Urinary bladder (tissue), 4 donors: Measurements from ENCODE around the gene MYH13. TPM values are rescaled to one million over a fixed set of nuclear protein-coding genes. Genes with fewer than 3 reads are reported as not detected.
A peak's percentile ranks its signal among the peaks of the same experiment; 100 is the strongest.

Source experiments
- DNase-seq: peaks from one replicate; pipeline ENCODE4 v3.0.0-alpha.2; 2015; ENCODE audit errors: extremely low spot score
- H3K27ac ChIP-seq: one replicate; pipeline ENCODE4 v1.5.1; 2013; ENCODE audit warnings: low read depth, mild to moderate bottlenecking, moderate library complexity
- H3K36me3 ChIP-seq: one replicate; pipeline ENCODE4 v1.6.1; 2013; ENCODE audit warnings: mild to moderate bottlenecking, moderate library complexity; ENCODE audit not compliant: insufficient read depth
- H3K4me1 ChIP-seq: one replicate; pipeline ENCODE4 v1.6.1; 2013; ENCODE audit warnings: mild to moderate bottlenecking, moderate library complexity; ENCODE audit not compliant: insufficient read depth
- H3K4me3 ChIP-seq: one replicate; pipeline ENCODE4 v1.5.1; 2013; ENCODE audit warnings: low read depth, low read length
- WGBS: extraction: QIAGEN DNeasy Blood & Tissue Kit; methylation state at CpG from one replicate; pipeline ENCODE4 v1.1.7; 2013; 5-methylcytosine and 5-hydroxymethylcytosine counted together
- polyA plus RNA-seq: library from polyadenylated mRNA; stranded (reverse); fragments of 200-250 nt; gene quantifications from one replicate; pipeline ENCODE4 v1.2.3, GENCODE V29; 2013
- total RNA-seq: library from RNA; depleted of rRNA; stranded (reverse); fragments of >200 nt; gene quantifications from one replicate; pipeline ENCODE4 v1.2.3, GENCODE V29; 2014
- donor health status: healthy with polysubstance abuse.
- donor health status: healthy.

Gene MYH13
- total and polyA plus RNA-seq, 2 donors: 0.01 to 0.05 TPM

GRCh38 chr17:10332515-10332914 lies 40.3 kb downstream of the MYH13 start:
- Histone ChIP-seq H3K27ac (no peak overlapping the region), H3K36me3 (no peaks in the 10 kb centered on the region), H3K4me3 (no peak overlapping the region), H3K4me1 (no peaks in the 10 kb centered on the region)
- DNase-seq: no peak
- WGBS: 94% methylated on average over 4 of the region's 4 CpGs

GRCh38 chr17:10328971-10329923 lies 43.6 kb downstream of the MYH13 start:
- DNase-seq: no peak
- H3K36me3 ChIP-seq: no peaks in the 10 kb centered on the region
- no peaks in the 10 kb centered on the region for H3K4me1 ChIP-seq
- WGBS: 86% methylated on average over 15 of the region's 15 CpGs
- H3K27ac ChIP-seq: no peak overlapping the region
- no peak overlapping the region for H3K4me3 ChIP-seq

- no peak for DNase-seq
- no peak overlapping the region for H3K4me3 ChIP-seq
- WGBS: 95% methylated on average over 7 of the region's 7 CpGs
- H3K27ac ChIP-seq: no peak overlapping the region
- no peaks in the 10 kb centered on the region for H3K36me3 ChIP-seq
- no peaks in the 10 kb centered on the region for H3K4me1 ChIP-seq
These were observed 44.6 kb downstream of the MYH13 start for GRCh38 chr17:10328206-10328605.

GRCh38 chr17:10327640-10328039 lies 45.2 kb downstream of the MYH13 start:
- H3K4me1 ChIP-seq: no peaks in the 10 kb centered on the region
- H3K4me3 ChIP-seq: no peak overlapping the region
- H3K36me3 ChIP-seq: no peaks in the 10 kb centered on the region
- peak; percentile 33 for DNase-seq
- no peak overlapping the region for H3K27ac ChIP-seq
- WGBS: 37% methylated on average over 10 of the region's 10 CpGs

GRCh38 chr17:10325031-10325695 lies 47.6 kb downstream of the MYH13 start:
- Histone ChIP-seq H3K4me1 (no peaks in the 10 kb centered on the region), H3K36me3 (no peaks in the 10 kb centered on the region), H3K4me3 (no peak overlapping the region), H3K27ac (no peak overlapping the region)
- DNase-seq: no peak
- 54% methylated on average over 4 of the region's 4 CpGs for WGBS

GRCh38 chr17:10323812-10324610 lies 48.8 kb downstream of the MYH13 start:
- Histone ChIP-seq H3K4me3 (no peak overlapping the region), H3K27ac (no peak overlapping the region), H3K36me3 (no peaks in the 10 kb centered on the region), H3K4me1 (no peaks in the 10 kb centered on the region)
- 91% methylated on average over 11 of the region's 11 CpGs for WGBS
- DNase-seq: no peak

GRCh38 chr17:10318535-10318934 lies 54.3 kb downstream of the MYH13 start:
- WGBS: 73% methylated on average over 9 of the region's 9 CpGs

GRCh38 chr17:10317543-10317834 lies 55.3 kb downstream of the MYH13 start:
- Histone ChIP-seq H3K4me1 (no peaks in the 10 kb centered on the region), H3K27ac (no peak overlapping the region), H3K4me3 (no peak overlapping the region), H3K36me3 (no peaks in the 10 kb centered on the region)
- WGBS: 83% methylated on average over 5 of the region's 5 CpGs
- DNase-seq: no peak

More at GRCh38 chr17:10318535-10318934, 54.3 kb downstream of the MYH13 start:
- no peak for DNase-seq
- Histone ChIP-seq H3K4me1 (no peaks in the 10 kb centered on the region), H3K4me3 (no peak overlapping the region), H3K36me3 (no peaks in the 10 kb centered on the region), H3K27ac (no peak overlapping the region)

- Histone ChIP-seq H3K4me3 (no peak overlapping the region), H3K27ac (no peak overlapping the region), H3K36me3 (no peaks in the 10 kb centered on the region), H3K4me1 (no peaks in the 10 kb centered on the region)
- DNase-seq: no peak
- 62% methylated on average over 19 of the region's 19 CpGs for WGBS
These were observed 55.8 kb downstream of the MYH13 start for GRCh38 chr17:10316801-10317542.

GRCh38 chr17:10314329-10314728 lies 58.5 kb downstream of the MYH13 start:
- no peaks in the 10 kb centered on the region for H3K36me3 ChIP-seq
- H3K4me3 ChIP-seq: no peak overlapping the region
- no peaks in the 10 kb centered on the region for H3K4me1 ChIP-seq
- no peak overlapping the region for H3K27ac ChIP-seq
- 62% methylated on average over 5 of the region's 5 CpGs for WGBS
- DNase-seq: no peak

- Histone ChIP-seq H3K27ac (no peak overlapping the region), H3K4me1 (no peaks in the 10 kb centered on the region), H3K36me3 (no peaks in the 10 kb centered on the region), H3K4me3 (no peak overlapping the region)
- 90% methylated on average over 17 of the region's 17 CpGs for WGBS
- DNase-seq: no peak
These were observed 59.7 kb downstream of the MYH13 start for GRCh38 chr17:10313037-10313672.

GRCh38 chr17:10311131-10311530 lies 61.7 kb downstream of the MYH13 start:
- Histone ChIP-seq H3K4me3 (no peak overlapping the region), H3K27ac (no peak overlapping the region), H3K36me3 (no peaks in the 10 kb centered on the region), H3K4me1 (no peaks in the 10 kb centered on the region)
- no peak for DNase-seq
- WGBS: 57% methylated on average over 6 of the region's 6 CpGs
